H1 (cell line): ENCODE measurements around the gene SENP2. TPM values are rescaled to one million over a fixed set of nuclear protein-coding genes. Genes with fewer than 3 reads are reported as not detected.

ENCODE experiments used
- CTCF ChIA-PET: fragments of 300-600 bp; sonication (Branson Sonifier 250); formaldehyde crosslinking; loops from one replicate; lab custom pipeline; 2021; ENCODE audit not compliant: partially characterized antibody; lab: Charles Lee
- POLR2A ChIA-PET: fragments of 300-600 bp; sonication (Branson Sonifier 250); formaldehyde crosslinking; loops from one replicate; lab custom pipeline; 2021; ENCODE audit warnings: inconsistent platforms; ENCODE audit not compliant: partially characterized antibody; lab: Charles Lee
- DNase-seq, 2 experiments: peaks; one replicate each; pipeline versions ENCODE4 v3.0.0 to v3.0.0-alpha.2; 2010 to 2022; ENCODE audit warnings: low spot score in 2 of 2, low read depth in 1 of 2, mixed read lengths in 1 of 2
- FAIRE-seq: peaks from 2 replicates; lab custom pipeline; 2011; peaks lifted over from hg19 to GRCh38; lab: Jason Lieb, UNC
- H2AFZ ChIP-seq: 2 replicates; pipeline ENCODE4 v1.8.1; 2012; ENCODE audit warnings: low read length, inconsistent platforms
- H2AK5ac ChIP-seq: 2 replicates; pipeline ENCODE4 v1.6.1; 2013; ENCODE audit warnings: low read depth, low read length
- H2BK120ac ChIP-seq: replicated peaks from 2 replicates; pipeline ENCODE3; 2013; ENCODE audit warnings: low read depth, low read length, inconsistent platforms
- H2BK12ac ChIP-seq: 2 replicates; pipeline ENCODE4 v1.6.1; 2013; ENCODE audit warnings: low read depth, low read length
- H2BK15ac ChIP-seq: 2 replicates; pipeline ENCODE4 v1.6.1; 2013; ENCODE audit warnings: low read length
- H2BK20ac ChIP-seq: 2 replicates; pipeline ENCODE4 v1.6.1; 2013; ENCODE audit warnings: low read length
- H2BK5ac ChIP-seq: 2 replicates; pipeline ENCODE4 v1.6.1; 2013; ENCODE audit warnings: low read depth, low read length
- H3K14ac ChIP-seq: 2 replicates; pipeline ENCODE4 v1.6.1; 2013; ENCODE audit warnings: inconsistent platforms; ENCODE audit not compliant: insufficient read length
- H3K18ac ChIP-seq: 2 replicates; pipeline ENCODE4 v1.6.1; 2013; ENCODE audit warnings: low read length; ENCODE audit errors: extremely low read depth
- H3K23ac ChIP-seq: 2 replicates; pipeline ENCODE4 v1.6.1; 2013; ENCODE audit warnings: inconsistent platforms; ENCODE audit not compliant: insufficient read length
- H3K23me2 ChIP-seq: 2 replicates; pipeline ENCODE4 v1.6.1; 2013; ENCODE audit warnings: low read depth, low read length
- H3K27ac ChIP-seq: 2 replicates; pipeline ENCODE4 v1.6.1; 2011; ENCODE audit warnings: low read depth, low read length, inconsistent platforms
- H3K27me3 ChIP-seq, 4 experiments: replicated peaks in 1 of 4; 1 replicate in 1 of 4; 2 replicates in 3 of 4; pipeline versions ENCODE4 v1.6.1 to v1.8.1; 2011 to 2013; ENCODE audit warnings: low read length in 3 of 4, mild to moderate bottlenecking in 3 of 4, inconsistent platforms in 2 of 4, mixed read lengths in 2 of 4, moderate library complexity in 1 of 4; ENCODE audit not compliant: control insufficient read depth in 3 of 4, insufficient read depth in 3 of 4; ENCODE audit errors: extremely low read depth in 1 of 4
- H3K36me3 ChIP-seq, 4 experiments: 2 replicates each; pipeline versions ENCODE4 v1.6.1 to v1.8.1; 2011 to 2013; ENCODE audit warnings: mild to moderate bottlenecking in 4 of 4, low read length in 3 of 4, moderate library complexity in 2 of 4, control low read depth in 1 of 4, inconsistent platforms in 1 of 4; ENCODE audit not compliant: insufficient read depth in 4 of 4, control insufficient read depth in 2 of 4
- H3K4ac ChIP-seq: replicated peaks from 2 replicates; pipeline ENCODE3; 2013; ENCODE audit warnings: low read length, low read depth, mixed read lengths, inconsistent platforms; ENCODE audit not compliant: insufficient read length
- H3K4me1 ChIP-seq, 4 experiments: replicated peaks in 1 of 4; 1 replicate in 1 of 4; 2 replicates in 3 of 4; pipeline versions ENCODE4 v1.6.1 to v1.8.1; 2011 to 2013; ENCODE audit warnings: low read length in 3 of 4, inconsistent platforms in 2 of 4, mixed read lengths in 1 of 4; ENCODE audit not compliant: insufficient read depth in 4 of 4, control insufficient read depth in 3 of 4
- H3K4me2 ChIP-seq, 2 experiments: 2 replicates each; pipeline versions ENCODE4 v1.6.1 to v1.8.1; 2011 to 2013; ENCODE audit warnings: low read depth in 2 of 2, low read length in 2 of 2, control low read depth in 1 of 2, inconsistent platforms in 1 of 2, mild to moderate bottlenecking in 1 of 2; ENCODE audit not compliant: insufficient read depth in 1 of 2
- H3K4me3 ChIP-seq, 4 experiments: fragments of 200-600, 300-600 bp in 1 of 4; sonication (generic), shearing (Covaris generic), sonication (Bioruptor Twin) in 1 of 4; 2 replicates each; pipeline versions ENCODE4 v1.5.1 to v1.8.1; 2011 to 2016; ENCODE audit warnings: low read length in 4 of 4, low read depth in 3 of 4, control low read depth in 2 of 4, inconsistent platforms in 2 of 4, mild to moderate bottlenecking in 2 of 4, mixed read lengths in 1 of 4, moderate library complexity in 1 of 4; ENCODE audit not compliant: insufficient read depth in 2 of 4; ENCODE audit errors: extremely low read depth in 1 of 4
- H3K56ac ChIP-seq: replicated peaks from 2 replicates; pipeline ENCODE3; 2013; ENCODE audit warnings: low read depth, mild to moderate bottlenecking, mixed read lengths, low read length, inconsistent platforms; ENCODE audit not compliant: insufficient read length
- H3K79me1 ChIP-seq: 2 replicates; pipeline ENCODE4 v1.6.1; 2013; ENCODE audit warnings: low read depth, low read length, control low read depth
- H3K79me2 ChIP-seq, 2 experiments: 2 replicates each; pipeline versions ENCODE4 v1.6.1 to v1.8.1; 2012 to 2013; ENCODE audit warnings: low read length in 2 of 2, mild to moderate bottlenecking in 2 of 2, inconsistent platforms in 1 of 2; ENCODE audit not compliant: insufficient read depth in 2 of 2, control insufficient read depth in 1 of 2
- H3K9ac ChIP-seq, 4 experiments: replicated peaks in 1 of 4; 1 replicate in 1 of 4; 2 replicates in 3 of 4; pipeline versions ENCODE4 v1.6.1 to v1.8.1; 2011 to 2013; ENCODE audit warnings: low read depth in 3 of 4, low read length in 3 of 4, control low read depth in 2 of 4, mild to moderate bottlenecking in 2 of 4, moderate library complexity in 2 of 4, inconsistent platforms in 1 of 4; ENCODE audit errors: extremely low read depth in 1 of 4
- H3K9me3 ChIP-seq, 2 experiments: 2 replicates each; pipeline versions ENCODE4 v1.6.1 to v1.8.1; 2012 to 2013; ENCODE audit warnings: mild to moderate bottlenecking in 2 of 2, moderate library complexity in 2 of 2, control low read depth in 1 of 2, inconsistent platforms in 1 of 2, low read depth in 1 of 2, low read length in 1 of 2, mixed read lengths in 1 of 2; ENCODE audit not compliant: insufficient read depth in 2 of 2
- H4K20me1 ChIP-seq, 2 experiments: replicated peaks in 1 of 2; 2 replicates each; pipeline versions ENCODE3 to v1.8.1; 2011 to 2013; ENCODE audit warnings: inconsistent platforms in 2 of 2, low read length in 2 of 2, mild to moderate bottlenecking in 1 of 2; ENCODE audit not compliant: insufficient read depth in 2 of 2, control insufficient read depth in 1 of 2
- H4K5ac ChIP-seq: 2 replicates; pipeline ENCODE4 v1.6.1; 2013; ENCODE audit warnings: low read length, low read depth, mixed read lengths, inconsistent platforms; ENCODE audit not compliant: insufficient read length
- H4K8ac ChIP-seq: 2 replicates; pipeline ENCODE4 v1.8.0; 2013; ENCODE audit warnings: mild to moderate bottlenecking, moderate library complexity, low read length, inconsistent platforms; ENCODE audit not compliant: insufficient read depth; ENCODE audit errors: extremely low read depth
- H4K91ac ChIP-seq: replicated peaks from 2 replicates; pipeline ENCODE3; 2013; ENCODE audit warnings: low read length, mixed read lengths, inconsistent platforms; ENCODE audit not compliant: insufficient read length
- BACH1 ChIP-seq: IDR thresholded peaks from 2 replicates; pipeline ENCODE4 v1.6.1; 2012; ENCODE audit warnings: low read length, improper control_type of control experiment
- BCL11A ChIP-seq, 2 experiments: IDR thresholded peaks; one replicate each; pipeline ENCODE4 v1.6.1; 2011; ENCODE audit warnings: low read depth in 2 of 2, low read length in 2 of 2, mild to moderate bottlenecking in 2 of 2
- EZH2 ChIP-seq: fragments of 200-600 bp; sonication (generic); IDR thresholded peaks from 2 replicates; pipeline ENCODE4 v1.7.1; 2012; ENCODE audit warnings: low read depth, mild to moderate bottlenecking, moderate library complexity, low read length, inconsistent platforms; ENCODE audit not compliant: severe bottlenecking
- KDM4A ChIP-seq: IDR thresholded peaks from one replicate; pipeline ENCODE4 v1.7.1; 2012; ENCODE audit warnings: low read depth, mild to moderate bottlenecking, moderate library complexity, low read length, inconsistent platforms; ENCODE audit not compliant: severe bottlenecking
- RBBP5 ChIP-seq: IDR thresholded peaks from 2 replicates; pipeline ENCODE4 v1.7.1; 2012; ENCODE audit warnings: low read depth, mild to moderate bottlenecking, inconsistent platforms, low read length, moderate library complexity, borderline replicate concordance
- RNF2 ChIP-seq: fragments of 200-900, 300-1000 bp; sonication (generic); IDR thresholded peaks from 2 replicates; pipeline ENCODE4 v1.7.1; 2016; ENCODE audit warnings: borderline replicate concordance, low read depth, mild to moderate bottlenecking, antibody characterized with exemption, low read length; ENCODE audit not compliant: poor library complexity, severe bottlenecking; ENCODE audit errors: missing control alignments
- TBP ChIP-seq: IDR thresholded peaks from 2 replicates; pipeline ENCODE4 v1.6.1; 2011; ENCODE audit warnings: low read depth, low read length, improper control_type of control experiment
- WGBS, 2 experiments: shearing (Covaris generic) in 1 of 2; methylation state at CpG; one replicate each; pipeline versions ENCODE4 v1.1.6 to v1.1.7; 2013 to 2015; ENCODE audit warnings: low lambda C conversion rate in 2 of 2, mixed read lengths in 2 of 2, inconsistent platforms in 1 of 2, low coverage in 1 of 2, missing lambda C conversion rate in 1 of 2; ENCODE audit not compliant: insufficient replicate concordance in 2 of 2, insufficient coverage in 1 of 2, insufficient read length in 1 of 2; ENCODE audit errors: extremely low coverage in 1 of 2, missing lambda C conversion rate in 1 of 2; 5-methylcytosine and 5-hydroxymethylcytosine counted together
- long read RNA-seq, 2 experiments: library from RNA in 1 of 2; library from capped mRNA in 1 of 2; stranded (forward); transcript quantifications; one replicate each; pipeline ENCODE4 v2.0.0, GENCODE V29; 2021; ENCODE audit warnings: inconsistent platforms in 1 of 2
- polyA minus RNA-seq, 3 experiments: library from RNA; depleted of rRNA, polyadenylated mRNA; stranded (reverse); fragments of >200 nt; gene quantifications; 1 replicate in 2 of 3; 2 replicates in 1 of 3; pipeline ENCODE4 v1.2.3, GENCODE V29; 2011
- polyA plus RNA-seq, 7 experiments: library from polyadenylated mRNA; depleted of rRNA in 3 of 7; stranded (reverse) in 5 of 7; unstranded in 2 of 7; fragments of >200 nt in 5 of 7; fragments of 200-250 nt in 2 of 7; gene quantifications; 1 replicate in 5 of 7; 2 replicates in 1 of 7; 4 replicates in 1 of 7; pipeline versions ENCODE4 v1.2.1 to v1.2.3, GENCODE V29; 2011 to 2013; ENCODE audit warnings: missing spikeins in 2 of 7, mixed read lengths in 2 of 7
- total RNA-seq: library from RNA; stranded (reverse); fragmentation: NEBNext Ultra II Directional; extraction: Animal tissue kit (Norgen Biotek cat#: 25700); gene quantifications from 2 replicates; pipeline ENCODE4 v1.2.1, GENCODE V29; 2021

Gene SENP2
- 69.3 and 75.5 TPM in 2 replicates for total RNA-seq
- polyA plus RNA-seq (2011; rRNA removed): 25.2 and 27.5 TPM in 2 replicates
- 42.9 TPM for polyA plus RNA-seq (2011; cell fraction: cytosol; rRNA removed)
- 40.0 TPM for polyA plus RNA-seq (2011; cell fraction: nucleus; rRNA removed)
- polyA plus RNA-seq (2012, experiment 1 of 2): 33.9 to 44.9 TPM (median 40.9 TPM) in 4 replicates
- polyA plus RNA-seq (2012, experiment 2 of 2): 4.4 TPM
- polyA plus RNA-seq (2013, experiment 1 of 2): 37.4 TPM
- polyA plus RNA-seq (2013, experiment 2 of 2): 38.2 TPM
- 83.2 and 93.8 TPM in 2 replicates for polyA minus RNA-seq (2011; rRNA and poly(A)+ RNA removed)
- polyA minus RNA-seq (2011; cell fraction: cytosol; rRNA and poly(A)+ RNA removed): 51.6 TPM
- 59.4 TPM for polyA minus RNA-seq (2011; cell fraction: nucleus; rRNA and poly(A)+ RNA removed)
- long read RNA-seq, experiment 1, full-length matches to known transcripts: 2 of 36 reads
- long read RNA-seq, experiment 1, partial matches to known transcripts: 11 of 36 reads
- long read RNA-seq, experiment 1, other reads (novel, unspliced or antisense): 23 of 36 reads
- long read RNA-seq, experiment 2, full-length matches to known transcripts: 5 of 33 reads
- long read RNA-seq, experiment 2, partial matches to known transcripts: 4 of 33 reads
- long read RNA-seq, experiment 2, other reads (novel, unspliced or antisense): 24 of 33 reads

- FAIRE-seq (peak; percentile 73), DNase-seq (peak; percentile 97 to 99)
- H2BK5ac ChIP-seq: peak within 1 kb of the TSS; percentile 46
- peaks cover 25 to 79% of the 10 kb centered on the region in 2 experiments for H3K79me2 ChIP-seq
- H2BK15ac ChIP-seq: peak within 1 kb of the TSS; percentile 46; the same call in 1 of the 2 replicates
- H2BK20ac ChIP-seq: no peak within 1 kb of the TSS
- no peak within 1 kb of the TSS for H2BK120ac ChIP-seq
- peaks cover 11% of the 10 kb centered on the region in 2 experiments for H4K20me1 ChIP-seq
- H2AFZ ChIP-seq: no peak within 1 kb of the TSS
- H3K9ac ChIP-seq: peak within 1 kb of the TSS; percentile 84 to 86 (median 84)
- H3K18ac ChIP-seq: no peak within 1 kb of the TSS
- peaks cover 12% of the 10 kb centered on the region for H3K79me1 ChIP-seq
- H3K4me1 ChIP-seq: peaks cover 0 to 22% (median 9%) of the 10 kb centered on the region in 4 experiments; a peak in 6 of 7 replicates
- no peak within 1 kb of the TSS for H3K56ac ChIP-seq
- H3K4me2 ChIP-seq: peak within 1 kb of the TSS; percentile 90 to 97
- no peak within 1 kb of the TSS; the same call in 1 of the 2 replicates for H2AK5ac ChIP-seq
- peaks cover 0 to 6% (median 0%) of the 10 kb centered on the region in 4 experiments; a peak in 2 of 8 replicates for H3K36me3 ChIP-seq
- H3K27ac ChIP-seq: peak within 1 kb of the TSS; percentile 82
- CTCF ChIA-PET: interaction anchor here (0.6 to 1.6 kb wide), 6 partner anchors 9 to 195 kb away, joined by 3 to 6 read pairs (median 3); no protein-coding TSS in a partner anchor
- no peak within 1 kb of the TSS for H3K14ac ChIP-seq
- peak within 1 kb of the TSS; percentile 54 for H4K8ac ChIP-seq
- H3K23me2 ChIP-seq: peaks cover 12% of the 10 kb centered on the region
- no peak within 1 kb of the TSS for H4K5ac ChIP-seq
- 2% methylated on average over 64 of the region's 64 CpGs; no CpG with 5 or more reads in 1 of the 2 experiments for WGBS, 2 experiments
- H3K4ac ChIP-seq: no peak within 1 kb of the TSS
- no peak within 1 kb of the TSS for H4K91ac ChIP-seq
- peak within 1 kb of the TSS; percentile 39; the same call in 1 of the 2 replicates for H2BK12ac ChIP-seq
- H3K4me3 ChIP-seq: peak within 1 kb of the TSS; percentile 75 to 90 (median 84)
- no peak within 1 kb of the TSS for H3K23ac ChIP-seq
- POLR2A ChIA-PET: interaction anchor here (0.8 to 2.1 kb wide), 10 partner anchors 11 to 351 kb away, joined by 3 to 11 read pairs (median 4); partner anchors contain the start of genes TMEM41A and TRA2B
- H3K9me3 ChIP-seq: no peaks in the 10 kb centered on the region
- no peaks in the 10 kb centered on the region for H3K27me3 ChIP-seq
- no peak for TF ChIP-seq EZH2
- no peak for TF ChIP-seq BACH1
- TF ChIP-seq KDM4A: peak; percentile 59
- TF ChIP-seq TBP: peak; percentile 42; the same call in 1 of the 2 replicates
- peak; percentile 93; the same call in 1 of the 2 replicates for TF ChIP-seq RBBP5
- TF ChIP-seq BCL11A (IDR thresholded peaks at IDR 0.05; ENCODE audit: low read depth in 2 of 2, low read length in 2 of 2): no peak
- TF ChIP-seq RNF2: no peak
Observed at GRCh38 chr3:185585859-185586685, at the start of gene SENP2. Gene SENP2 (plus strand): TSS chr3:185586295. CDS start chr3:185586414, 119 bp downstream.
